Osteocyte (in vitro differentiated cells): ENCODE results near the gene ADRA1B. TPM values are rescaled to one million over a fixed set of nuclear protein-coding genes. Genes with fewer than 3 reads are reported as not detected.

Source experiments
- DNase-seq: peaks from one replicate; pipeline ENCODE4 v3.0.0; 2021; ENCODE audit warnings: mixed read lengths; ENCODE audit not compliant: unreplicated experiment; ENCODE audit errors: extremely low spot score
- H3K27ac Mint-ChIP-seq: one replicate; pipeline ENCODE4 v1.8.0; 2021; ENCODE audit warnings: mild to moderate bottlenecking, mixed read lengths; ENCODE audit not compliant: unreplicated experiment
- H3K27me3 Mint-ChIP-seq: one replicate; pipeline ENCODE4 v1.8.0; 2021; ENCODE audit warnings: mixed read lengths; ENCODE audit not compliant: unreplicated experiment
- H3K36me3 Mint-ChIP-seq: one replicate; pipeline ENCODE4 v1.8.0; 2021; ENCODE audit warnings: mixed read lengths; ENCODE audit not compliant: unreplicated experiment
- H3K4me1 Mint-ChIP-seq: one replicate; pipeline ENCODE4 v1.8.0; 2021; ENCODE audit warnings: mixed read lengths; ENCODE audit not compliant: unreplicated experiment
- H3K4me3 Mint-ChIP-seq: one replicate; pipeline ENCODE4 v1.8.0; 2021; ENCODE audit warnings: mild to moderate bottlenecking, moderate library complexity, mixed read lengths; ENCODE audit not compliant: unreplicated experiment
- H3K9me3 Mint-ChIP-seq: one replicate; pipeline ENCODE4 v1.8.0; 2021; ENCODE audit warnings: mixed read lengths; ENCODE audit not compliant: unreplicated experiment
- total RNA-seq: library from RNA; stranded (reverse); gene quantifications from 2 replicates; pipeline ENCODE4 v1.2.1, GENCODE V29; 2021
- TF ChIP-seq, protein P1 (sequence below): fragments of 200-600 bp; sonication (generic); IDR thresholded peaks from 2 replicates; pipeline ENCODE4 v1.5.0; 2021; ENCODE audit warnings: antibody characterized with exemption, mild to moderate bottlenecking, moderate library complexity

ADRA1B gene
- total RNA-seq, 1 donor from 2014 or later: 4.0 TPM

DNA sequence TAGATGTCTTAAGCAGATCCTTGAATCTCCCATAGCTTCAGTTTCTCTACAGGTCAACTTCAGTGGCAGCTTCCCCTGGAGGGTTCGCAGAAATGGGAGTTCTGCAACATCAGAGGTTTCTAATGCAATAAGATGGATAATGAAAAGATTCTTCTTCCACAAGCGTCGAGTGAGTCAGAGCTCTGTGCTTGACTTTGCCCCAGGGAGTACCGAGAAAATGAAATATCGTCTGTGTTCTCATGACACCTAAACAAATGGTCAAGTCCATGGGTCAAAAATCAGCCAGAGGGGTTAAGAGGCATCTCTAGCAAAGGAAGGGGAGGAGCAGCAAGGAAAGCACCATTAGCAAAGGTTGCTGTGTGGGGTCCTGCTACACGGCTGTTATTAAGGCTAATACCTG lies 3.2 kb upstream of the ADRA1B start:
- H3K27ac Mint-ChIP-seq: peak overlapping the region; percentile 74
- no peaks in the 10 kb centered on the region for H3K9me3 Mint-ChIP-seq
- H3K4me1 Mint-ChIP-seq: peaks cover 65% of the 10 kb centered on the region
- no peaks in the 10 kb centered on the region for H3K36me3 Mint-ChIP-seq
- TF ChIP-seq, protein P1, sequence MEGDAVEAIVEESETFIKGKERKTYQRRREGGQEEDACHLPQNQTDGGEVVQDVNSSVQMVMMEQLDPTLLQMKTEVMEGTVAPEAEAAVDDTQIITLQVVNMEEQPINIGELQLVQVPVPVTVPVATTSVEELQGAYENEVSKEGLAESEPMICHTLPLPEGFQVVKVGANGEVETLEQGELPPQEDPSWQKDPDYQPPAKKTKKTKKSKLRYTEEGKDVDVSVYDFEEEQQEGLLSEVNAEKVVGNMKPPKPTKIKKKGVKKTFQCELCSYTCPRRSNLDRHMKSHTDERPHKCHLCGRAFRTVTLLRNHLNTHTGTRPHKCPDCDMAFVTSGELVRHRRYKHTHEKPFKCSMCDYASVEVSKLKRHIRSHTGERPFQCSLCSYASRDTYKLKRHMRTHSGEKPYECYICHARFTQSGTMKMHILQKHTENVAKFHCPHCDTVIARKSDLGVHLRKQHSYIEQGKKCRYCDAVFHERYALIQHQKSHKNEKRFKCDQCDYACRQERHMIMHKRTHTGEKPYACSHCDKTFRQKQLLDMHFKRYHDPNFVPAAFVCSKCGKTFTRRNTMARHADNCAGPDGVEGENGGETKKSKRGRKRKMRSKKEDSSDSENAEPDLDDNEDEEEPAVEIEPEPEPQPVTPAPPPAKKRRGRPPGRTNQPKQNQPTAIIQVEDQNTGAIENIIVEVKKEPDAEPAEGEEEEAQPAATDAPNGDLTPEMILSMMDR: no peak
- H3K27me3 Mint-ChIP-seq: no peaks in the 10 kb centered on the region
- no peak for DNase-seq
- no peak overlapping the region for H3K4me3 Mint-ChIP-seq

DNA sequence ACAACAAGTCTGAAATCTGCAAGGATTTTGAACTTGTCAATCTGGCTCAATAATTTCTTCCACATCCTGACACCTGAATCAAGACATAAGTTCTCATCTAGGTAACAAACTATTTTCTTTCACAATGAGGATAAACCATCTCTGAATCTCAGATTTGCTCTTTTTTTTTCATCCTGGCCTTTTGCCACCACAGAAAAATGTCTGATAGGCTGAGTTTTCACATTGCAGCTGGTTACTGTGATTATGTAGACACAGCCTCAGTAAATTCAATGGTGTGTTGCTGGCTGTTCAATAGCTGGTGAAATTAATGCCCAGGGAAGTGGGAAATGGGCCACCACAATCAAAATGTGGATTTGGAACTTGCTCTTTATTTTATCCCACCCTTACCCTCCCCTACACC lies 2.8 kb upstream of the ADRA1B start:
- no peak overlapping the region for H3K4me3 Mint-ChIP-seq
- peak overlapping the region; percentile 74 for H3K27ac Mint-ChIP-seq
- TF ChIP-seq, protein P1: no peak
- H3K4me1 Mint-ChIP-seq: peaks cover 65% of the 10 kb centered on the region
- H3K9me3 Mint-ChIP-seq: no peaks in the 10 kb centered on the region
- no peaks in the 10 kb centered on the region for H3K27me3 Mint-ChIP-seq
- DNase-seq: no peak
- H3K36me3 Mint-ChIP-seq: no peaks in the 10 kb centered on the region

GRCh38 chr5:159916841-159917761 lies 819 bp downstream of the ADRA1B start:
- H3K9me3 Mint-ChIP-seq: no peaks in the 10 kb centered on the region
- no peaks in the 10 kb centered on the region for H3K36me3 Mint-ChIP-seq
- H3K4me1 Mint-ChIP-seq: peaks cover 71% of the 10 kb centered on the region
- TF ChIP-seq, protein P1: no peak
- no peaks in the 10 kb centered on the region for H3K27me3 Mint-ChIP-seq
- DNase-seq: no peak
- H3K27ac Mint-ChIP-seq: no peak overlapping the region
- H3K4me3 Mint-ChIP-seq: peak overlapping the region; percentile 67

DNA sequence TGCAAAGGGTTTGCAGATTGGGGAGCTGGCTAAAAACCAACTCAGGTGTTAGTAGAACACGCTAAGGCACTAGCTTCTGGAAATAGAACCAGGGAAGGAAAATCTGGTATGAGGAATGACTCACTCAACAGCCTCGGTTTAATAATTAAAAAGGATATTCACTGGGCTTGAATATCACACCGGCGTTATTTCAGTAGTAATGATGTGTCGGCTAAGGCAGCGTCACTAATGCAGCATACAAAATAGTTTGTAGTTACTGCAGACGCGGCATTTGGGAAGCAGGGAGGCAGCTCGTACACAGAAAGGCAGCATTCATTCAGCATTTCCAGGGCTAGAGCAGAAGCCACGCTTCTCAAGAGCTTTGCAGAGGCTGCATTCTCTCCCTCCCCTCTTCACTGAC lies 1.7 kb downstream of the ADRA1B start:
- no peaks in the 10 kb centered on the region for H3K9me3 Mint-ChIP-seq
- H3K4me1 Mint-ChIP-seq: peaks cover 62% of the 10 kb centered on the region
- TF ChIP-seq, protein P1: no peak
- DNase-seq: no peak
- H3K27me3 Mint-ChIP-seq: no peaks in the 10 kb centered on the region
- no peaks in the 10 kb centered on the region for H3K36me3 Mint-ChIP-seq
- H3K4me3 Mint-ChIP-seq: peak overlapping the region; percentile 59
- peak overlapping the region; percentile 28 for H3K27ac Mint-ChIP-seq

- H3K27ac Mint-ChIP-seq: no peak overlapping the region
- DNase-seq: no peak
- H3K27me3 Mint-ChIP-seq: no peaks in the 10 kb centered on the region
- peaks cover 41% of the 10 kb centered on the region for H3K4me1 Mint-ChIP-seq
- H3K36me3 Mint-ChIP-seq: no peaks in the 10 kb centered on the region
- H3K4me3 Mint-ChIP-seq: no peak overlapping the region
- H3K9me3 Mint-ChIP-seq: no peaks in the 10 kb centered on the region
- TF ChIP-seq, protein P1: no peak
These were observed 5.4 kb downstream of the ADRA1B start for GRCh38 chr5:159921721-159922120.
